Thoracic aorta (tissue), 2 donors: Measurements from ENCODE around the gene TTC7B. TPM values are rescaled to one million over a fixed set of nuclear protein-coding genes. Genes with fewer than 3 reads are reported as not detected.

Experiments used
- ATAC-seq: fragments of 150-250 bp; one replicate; pipeline ENCODE4 v1.8.0; 2017; ENCODE audit warnings: low read depth; ENCODE audit not compliant: insufficient number of reproducible peaks, low FRiP score
- DNase-seq: peaks from one replicate; pipeline ENCODE4 v3.0.0-alpha.2; 2020; ENCODE audit warnings: low spot score
- H3K27ac ChIP-seq, 2 donors: fragments of 200-600 bp; sonication (generic); 1 replicate in 1 of 2; 2 replicates in 1 of 2; pipeline ENCODE4 v1.5.1; 2016; ENCODE audit warnings: mild to moderate bottlenecking in 2 of 2, moderate library complexity in 2 of 2
- H3K27me3 ChIP-seq: fragments of 200-600 bp; sonication (generic); replicated peaks from 2 replicates; pipeline ENCODE4 v1.6.0; 2016; ENCODE audit warnings: mild to moderate bottlenecking; ENCODE audit not compliant: insufficient read depth
- H3K36me3 ChIP-seq: fragments of 200-600 bp; sonication (generic); one replicate; pipeline ENCODE4 v1.5.1; 2016
- H3K4me1 ChIP-seq, 2 donors: fragments of 200-600 bp; sonication (generic); 1 replicate in 1 of 2; 2 replicates in 1 of 2; pipeline versions ENCODE4 v1.5.1 to v1.6.0; 2016; ENCODE audit warnings: low read depth in 2 of 2, mild to moderate bottlenecking in 1 of 2; ENCODE audit not compliant: control insufficient read depth in 1 of 2
- H3K4me3 ChIP-seq: fragments of 200-600 bp; sonication (generic); 2 replicates; pipeline ENCODE4 v1.5.1; 2016; ENCODE audit warnings: mild to moderate bottlenecking
- H3K9me3 ChIP-seq: fragments of 200-600 bp; sonication (generic); 2 replicates; pipeline ENCODE4 v1.5.1; 2016
- CTCF ChIP-seq: fragments of 200-600 bp; sonication (generic); IDR thresholded peaks from one replicate; pipeline ENCODE4 v1.5.1; 2019; ENCODE audit warnings: antibody characterized with exemption
- total RNA-seq, 2 donors: library from RNA; depleted of rRNA; stranded (reverse); fragments of >200 nt; gene quantifications; one replicate each; pipeline versions ENCODE4 v1.1.0 to v1.2.3, GENCODE V29; 2016

TTC7B gene
- total RNA-seq, 2 donors from 2014 or later = 38.9 to 56.3 TPM

GRCh38 chr14:90489306-90489705 lies 326.9 kb downstream of the TTC7B start:
- DNase-seq = no peak
- Histone ChIP-seq H3K36me3 (no peaks in the 10 kb centered on the region), H3K9me3 (no peaks in the 10 kb centered on the region), H3K4me1 (peaks cover 15 to 29% of the 10 kb centered on the region in 2 donors), H3K27ac (no peak overlapping the region), H3K4me3 (no peak overlapping the region), H3K27me3 (no peaks in the 10 kb centered on the region)
- TF ChIP-seq CTCF = no peak
- no peak for ATAC-seq

GRCh38 chr14:90488256-90488655 lies 328.0 kb downstream of the TTC7B start:
- no peak for TF ChIP-seq CTCF
- Histone ChIP-seq H3K36me3 (no peaks in the 10 kb centered on the region), H3K27ac (no peak overlapping the region), H3K27me3 (no peaks in the 10 kb centered on the region), H3K4me1 (peaks cover 15 to 29% of the 10 kb centered on the region in 2 donors), H3K4me3 (no peak overlapping the region), H3K9me3 (no peaks in the 10 kb centered on the region)
- DNase-seq (no peak), ATAC-seq (no peak)

GRCh38 chr14:90487462-90487861 lies 328.8 kb downstream of the TTC7B start:
- Histone ChIP-seq H3K4me1 (peaks cover 15 to 29% of the 10 kb centered on the region in 2 donors), H3K27me3 (no peaks in the 10 kb centered on the region), H3K36me3 (no peaks in the 10 kb centered on the region), H3K4me3 (no peak overlapping the region), H3K9me3 (no peaks in the 10 kb centered on the region), H3K27ac (no peak overlapping the region)
- ATAC-seq (no peak), DNase-seq (no peak)
- TF ChIP-seq CTCF = no peak

- ATAC-seq = no peak
- no peaks in the 10 kb centered on the region for H3K36me3 ChIP-seq
- TF ChIP-seq CTCF = no peak
- H3K27me3 ChIP-seq = no peaks in the 10 kb centered on the region
- H3K4me1 ChIP-seq = peaks cover 14 to 25% of the 10 kb centered on the region in 2 donors
- no peak overlapping the region for H3K4me3 ChIP-seq
- H3K9me3 ChIP-seq = no peaks in the 10 kb centered on the region
- no peak for DNase-seq
- H3K27ac ChIP-seq = no peak overlapping the region
These were observed 329.2 kb downstream of the TTC7B start for GRCh38 chr14:90487031-90487430.

GRCh38 chr14:90484291-90484690 lies 331.9 kb downstream of the TTC7B start:
- Histone ChIP-seq H3K36me3 (no peaks in the 10 kb centered on the region), H3K4me3 (no peak overlapping the region), H3K27me3 (no peaks in the 10 kb centered on the region), H3K9me3 (no peaks in the 10 kb centered on the region), H3K4me1 (no peaks in the 10 kb centered on the region), H3K27ac (no peak overlapping the region)
- no peak for TF ChIP-seq CTCF
- ATAC-seq (no peak), DNase-seq (no peak)
